ENCODE measurements around the gene CALML6. TPM values are rescaled to one million over a fixed set of nuclear protein-coding genes. Genes with fewer than 3 reads are reported as not detected.

Gene CALML6
- total and polyA plus RNA-seq, 9 donors: 132 to 277 (median 199) TPM

GRCh38 chr1:1956586-1957532 lies 41.8 kb downstream of the CALML6 start:
- Histone ChIP-seq H3K27ac (ENCODE audit: low read length) (no peak overlapping the region), H3K27me3 (ENCODE audit: control insufficient read depth, insufficient read depth, low read length) (peaks cover 30% of the 10 kb centered on the region), H3K4me1 (ENCODE audit: control insufficient read depth, insufficient read depth, low read length) (peaks cover 9% of the 10 kb centered on the region), H3K9me3 (replicated peaks; ENCODE audit: control insufficient read depth, low read depth, low read length) (no peaks in the 10 kb centered on the region), H3K36me3 (ENCODE audit: control insufficient read depth, insufficient read depth, low read length) (no peaks in the 10 kb centered on the region), H3K4me3 (ENCODE audit: low read length) (no peak overlapping the region)
- no peak for DNase-seq
- WGBS (ENCODE audit: insufficient coverage): 86% methylated on average over 38 of the region's 38 CpGs

- H3K4me1 ChIP-seq (ENCODE audit: control insufficient read depth, insufficient read depth, low read length): peaks cover 9% of the 10 kb centered on the region
- no peak for DNase-seq
- H3K27me3 ChIP-seq (ENCODE audit: control insufficient read depth, insufficient read depth, low read length): peaks cover 34% of the 10 kb centered on the region
- no peaks in the 10 kb centered on the region for H3K9me3 ChIP-seq (replicated peaks; ENCODE audit: control insufficient read depth, low read depth, low read length)
- H3K36me3 ChIP-seq (ENCODE audit: control insufficient read depth, insufficient read depth, low read length): no peaks in the 10 kb centered on the region
- H3K27ac ChIP-seq (ENCODE audit: low read length): no peak overlapping the region
- WGBS (ENCODE audit: insufficient coverage): 63% methylated on average over 20 of the region's 22 CpGs
- no peak overlapping the region for H3K4me3 ChIP-seq (ENCODE audit: low read length)
These were observed 42.5 kb downstream of the CALML6 start for GRCh38 chr1:1957533-1957961.

- H3K27me3 ChIP-seq (ENCODE audit: control insufficient read depth, insufficient read depth, low read length): peaks cover 35% of the 10 kb centered on the region
- no peak overlapping the region for H3K4me3 ChIP-seq (ENCODE audit: low read length)
- DNase-seq: no peak
- 71% methylated on average over 21 of the region's 29 CpGs for WGBS (ENCODE audit: insufficient coverage)
- peaks cover 9% of the 10 kb centered on the region for H3K4me1 ChIP-seq (ENCODE audit: control insufficient read depth, insufficient read depth, low read length)
- H3K9me3 ChIP-seq (replicated peaks; ENCODE audit: control insufficient read depth, low read depth, low read length): no peaks in the 10 kb centered on the region
- H3K36me3 ChIP-seq (ENCODE audit: control insufficient read depth, insufficient read depth, low read length): no peaks in the 10 kb centered on the region
- no peak overlapping the region for H3K27ac ChIP-seq (ENCODE audit: low read length)
These were observed 43.0 kb downstream of the CALML6 start for GRCh38 chr1:1958071-1958541.

GRCh38 chr1:1959459-1959839 lies 44.4 kb downstream of the CALML6 start:
- Histone ChIP-seq H3K4me1 (ENCODE audit: control insufficient read depth, insufficient read depth, low read length) (peaks cover 9% of the 10 kb centered on the region), H3K9me3 (replicated peaks; ENCODE audit: control insufficient read depth, low read depth, low read length) (no peaks in the 10 kb centered on the region), H3K27ac (ENCODE audit: low read length) (no peak overlapping the region), H3K4me3 (ENCODE audit: low read length) (no peak overlapping the region), H3K27me3 (ENCODE audit: control insufficient read depth, insufficient read depth, low read length) (peaks cover 38% of the 10 kb centered on the region), H3K36me3 (ENCODE audit: control insufficient read depth, insufficient read depth, low read length) (no peaks in the 10 kb centered on the region)
- 70% methylated on average over 5 of the region's 12 CpGs for WGBS (ENCODE audit: insufficient coverage)
- no peak for DNase-seq

- WGBS (ENCODE audit: insufficient coverage): 2% methylated on average over 19 of the region's 23 CpGs
- Histone ChIP-seq H3K27me3 (ENCODE audit: control insufficient read depth, insufficient read depth, low read length) (peaks cover 42% of the 10 kb centered on the region), H3K27ac (ENCODE audit: low read length) (no peak overlapping the region), H3K9me3 (replicated peaks; ENCODE audit: control insufficient read depth, low read depth, low read length) (no peaks in the 10 kb centered on the region), H3K4me1 (ENCODE audit: control insufficient read depth, insufficient read depth, low read length) (peaks cover 9% of the 10 kb centered on the region), H3K36me3 (ENCODE audit: control insufficient read depth, insufficient read depth, low read length) (no peaks in the 10 kb centered on the region), H3K4me3 (ENCODE audit: low read length) (no peak overlapping the region)
- peak; percentile 73 for DNase-seq
These were observed 44.9 kb downstream of the CALML6 start for GRCh38 chr1:1959840-1960479.

- Histone ChIP-seq H3K27me3 (ENCODE audit: control insufficient read depth, insufficient read depth, low read length) (peaks cover 48% of the 10 kb centered on the region), H3K4me1 (ENCODE audit: control insufficient read depth, insufficient read depth, low read length) (peaks cover 9% of the 10 kb centered on the region), H3K36me3 (ENCODE audit: control insufficient read depth, insufficient read depth, low read length) (no peaks in the 10 kb centered on the region), H3K4me3 (ENCODE audit: low read length) (no peak overlapping the region), H3K9me3 (replicated peaks; ENCODE audit: control insufficient read depth, low read depth, low read length) (no peaks in the 10 kb centered on the region), H3K27ac (ENCODE audit: low read length) (no peak overlapping the region)
- no peak for DNase-seq
- WGBS (ENCODE audit: insufficient coverage): 28% methylated on average over 9 of the region's 17 CpGs
These were observed 45.6 kb downstream of the CALML6 start for GRCh38 chr1:1960480-1961196.

- DNase-seq: no peak
These were observed 47.7 kb downstream of the CALML6 start for GRCh38 chr1:1962752-1963151.

GRCh38 chr1:1963570-1963969 lies 48.5 kb downstream of the CALML6 start:
- Histone ChIP-seq H3K4me1 (ENCODE audit: control insufficient read depth, insufficient read depth, low read length) (peaks cover 9% of the 10 kb centered on the region), H3K27ac (ENCODE audit: low read length) (no peak overlapping the region), H3K27me3 (ENCODE audit: control insufficient read depth, insufficient read depth, low read length) (peaks cover 57% of the 10 kb centered on the region), H3K36me3 (ENCODE audit: control insufficient read depth, insufficient read depth, low read length) (no peaks in the 10 kb centered on the region), H3K9me3 (replicated peaks; ENCODE audit: control insufficient read depth, low read depth, low read length) (no peaks in the 10 kb centered on the region), H3K4me3 (ENCODE audit: low read length) (no peak overlapping the region)
- DNase-seq: no peak
- WGBS (ENCODE audit: insufficient coverage): 81% methylated on average over 13 of the region's 17 CpGs

More at GRCh38 chr1:1962752-1963151, 47.7 kb downstream of the CALML6 start:
- H3K4me3 ChIP-seq (ENCODE audit: low read length): no peak overlapping the region
- H3K36me3 ChIP-seq (ENCODE audit: control insufficient read depth, insufficient read depth, low read length): no peaks in the 10 kb centered on the region
- H3K9me3 ChIP-seq (replicated peaks; ENCODE audit: control insufficient read depth, low read depth, low read length): no peaks in the 10 kb centered on the region
- WGBS (ENCODE audit: insufficient coverage): 67% methylated on average over 1 of the region's 2 CpGs
- H3K27ac ChIP-seq (ENCODE audit: low read length): no peak overlapping the region
- H3K27me3 ChIP-seq (ENCODE audit: control insufficient read depth, insufficient read depth, low read length): peaks cover 61% of the 10 kb centered on the region
- H3K4me1 ChIP-seq (ENCODE audit: control insufficient read depth, insufficient read depth, low read length): peaks cover 9% of the 10 kb centered on the region

- Histone ChIP-seq H3K27me3 (ENCODE audit: control insufficient read depth, insufficient read depth, low read length) (peaks cover 51% of the 10 kb centered on the region), H3K4me3 (ENCODE audit: low read length) (no peak overlapping the region), H3K36me3 (ENCODE audit: control insufficient read depth, insufficient read depth, low read length) (no peaks in the 10 kb centered on the region), H3K27ac (ENCODE audit: low read length) (no peak overlapping the region), H3K9me3 (replicated peaks; ENCODE audit: control insufficient read depth, low read depth, low read length) (no peaks in the 10 kb centered on the region), H3K4me1 (ENCODE audit: control insufficient read depth, insufficient read depth, low read length) (peaks cover 8% of the 10 kb centered on the region)
- 76% methylated on average over 24 of the region's 25 CpGs for WGBS (ENCODE audit: insufficient coverage)
- no peak for DNase-seq
These were observed 49.8 kb downstream of the CALML6 start for GRCh38 chr1:1964811-1965210.

GRCh38 chr1:1965546-1965945 lies 50.5 kb downstream of the CALML6 start:
- no peak for DNase-seq
- Histone ChIP-seq H3K4me1 (ENCODE audit: control insufficient read depth, insufficient read depth, low read length) (peaks cover under 1% of the 10 kb centered on the region), H3K27me3 (ENCODE audit: control insufficient read depth, insufficient read depth, low read length) (peaks cover 44% of the 10 kb centered on the region), H3K36me3 (ENCODE audit: control insufficient read depth, insufficient read depth, low read length) (no peaks in the 10 kb centered on the region), H3K4me3 (ENCODE audit: low read length) (no peak overlapping the region), H3K9me3 (replicated peaks; ENCODE audit: control insufficient read depth, low read depth, low read length) (no peaks in the 10 kb centered on the region), H3K27ac (ENCODE audit: low read length) (no peak overlapping the region)
- WGBS (ENCODE audit: insufficient coverage): 68% methylated on average over 10 of the region's 10 CpGs
